Subcutaneous adipose tissue (tissue), 4 donors: ENCODE data around the gene CBLN3. TPM values are rescaled to one million over a fixed set of nuclear protein-coding genes. Genes with fewer than 3 reads are reported as not detected.

Experiments used
- total RNA-seq, 4 donors: library from RNA; depleted of rRNA; stranded (reverse); fragments of >200 nt; gene quantifications; one replicate each; pipeline ENCODE4 v1.1.0, GENCODE V29; 2016
- TF ChIP-seq, protein P1 (sequence below): fragments of 450-650 bp; IDR thresholded peaks from one replicate; pipeline ENCODE4 v1.5.1; 2016; ENCODE audit warnings: low read depth, mild to moderate bottlenecking, control low read depth, antibody characterized with exemption, moderate library complexity

Gene CBLN3
- total RNA-seq, 4 donors from 2014 or later: 2.7 to 6.4 (median 4.0) TPM

DNA sequence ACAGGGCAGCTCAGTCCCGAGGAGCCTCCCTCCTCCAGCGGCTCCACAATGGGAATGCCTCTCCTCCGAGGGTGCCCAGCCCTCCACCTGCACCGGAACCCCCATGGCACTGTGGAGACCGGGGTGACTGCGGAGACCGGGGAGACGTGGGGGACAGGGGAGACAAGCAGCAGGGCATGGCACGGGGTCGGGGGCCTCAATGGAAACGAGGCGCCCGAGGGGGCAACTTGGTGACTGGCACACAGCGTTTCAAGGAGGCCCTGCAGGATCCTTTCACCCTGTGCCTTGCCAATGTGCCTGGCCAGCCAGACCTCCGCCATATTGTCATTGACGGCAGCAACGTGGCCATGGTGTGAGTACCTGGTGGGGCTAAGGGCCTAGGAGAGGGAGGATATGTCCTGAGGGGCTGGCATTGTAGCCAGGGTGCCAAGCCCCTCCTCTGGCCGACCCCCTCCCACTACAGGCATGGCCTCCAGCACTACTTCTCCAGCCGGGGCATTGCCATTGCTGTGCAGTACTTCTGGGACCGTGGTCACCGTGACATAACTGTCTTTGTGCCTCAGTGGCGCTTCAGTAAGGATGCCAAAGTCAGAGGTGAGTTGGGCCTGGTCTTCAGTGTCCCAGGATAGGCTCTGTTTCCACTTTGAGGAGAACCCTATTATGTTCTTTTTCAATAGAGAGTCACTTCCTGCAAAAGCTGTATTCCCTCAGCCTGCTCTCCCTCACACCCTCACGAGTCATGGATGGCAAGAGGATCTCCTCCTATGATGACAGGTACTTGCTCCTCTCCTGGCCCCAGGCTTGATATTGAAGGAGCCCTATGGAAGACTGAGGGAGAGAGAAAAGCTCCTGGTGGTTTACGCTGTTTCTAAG, 3.0 kb upstream of the CBLN3 start:
- TF ChIP-seq, protein P1, sequence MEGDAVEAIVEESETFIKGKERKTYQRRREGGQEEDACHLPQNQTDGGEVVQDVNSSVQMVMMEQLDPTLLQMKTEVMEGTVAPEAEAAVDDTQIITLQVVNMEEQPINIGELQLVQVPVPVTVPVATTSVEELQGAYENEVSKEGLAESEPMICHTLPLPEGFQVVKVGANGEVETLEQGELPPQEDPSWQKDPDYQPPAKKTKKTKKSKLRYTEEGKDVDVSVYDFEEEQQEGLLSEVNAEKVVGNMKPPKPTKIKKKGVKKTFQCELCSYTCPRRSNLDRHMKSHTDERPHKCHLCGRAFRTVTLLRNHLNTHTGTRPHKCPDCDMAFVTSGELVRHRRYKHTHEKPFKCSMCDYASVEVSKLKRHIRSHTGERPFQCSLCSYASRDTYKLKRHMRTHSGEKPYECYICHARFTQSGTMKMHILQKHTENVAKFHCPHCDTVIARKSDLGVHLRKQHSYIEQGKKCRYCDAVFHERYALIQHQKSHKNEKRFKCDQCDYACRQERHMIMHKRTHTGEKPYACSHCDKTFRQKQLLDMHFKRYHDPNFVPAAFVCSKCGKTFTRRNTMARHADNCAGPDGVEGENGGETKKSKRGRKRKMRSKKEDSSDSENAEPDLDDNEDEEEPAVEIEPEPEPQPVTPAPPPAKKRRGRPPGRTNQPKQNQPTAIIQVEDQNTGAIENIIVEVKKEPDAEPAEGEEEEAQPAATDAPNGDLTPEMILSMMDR: no peak

GRCh38 chr14:24431569-24432258, 2.2 kb upstream of the CBLN3 start:
- TF ChIP-seq, protein P1: no peak

DNA sequence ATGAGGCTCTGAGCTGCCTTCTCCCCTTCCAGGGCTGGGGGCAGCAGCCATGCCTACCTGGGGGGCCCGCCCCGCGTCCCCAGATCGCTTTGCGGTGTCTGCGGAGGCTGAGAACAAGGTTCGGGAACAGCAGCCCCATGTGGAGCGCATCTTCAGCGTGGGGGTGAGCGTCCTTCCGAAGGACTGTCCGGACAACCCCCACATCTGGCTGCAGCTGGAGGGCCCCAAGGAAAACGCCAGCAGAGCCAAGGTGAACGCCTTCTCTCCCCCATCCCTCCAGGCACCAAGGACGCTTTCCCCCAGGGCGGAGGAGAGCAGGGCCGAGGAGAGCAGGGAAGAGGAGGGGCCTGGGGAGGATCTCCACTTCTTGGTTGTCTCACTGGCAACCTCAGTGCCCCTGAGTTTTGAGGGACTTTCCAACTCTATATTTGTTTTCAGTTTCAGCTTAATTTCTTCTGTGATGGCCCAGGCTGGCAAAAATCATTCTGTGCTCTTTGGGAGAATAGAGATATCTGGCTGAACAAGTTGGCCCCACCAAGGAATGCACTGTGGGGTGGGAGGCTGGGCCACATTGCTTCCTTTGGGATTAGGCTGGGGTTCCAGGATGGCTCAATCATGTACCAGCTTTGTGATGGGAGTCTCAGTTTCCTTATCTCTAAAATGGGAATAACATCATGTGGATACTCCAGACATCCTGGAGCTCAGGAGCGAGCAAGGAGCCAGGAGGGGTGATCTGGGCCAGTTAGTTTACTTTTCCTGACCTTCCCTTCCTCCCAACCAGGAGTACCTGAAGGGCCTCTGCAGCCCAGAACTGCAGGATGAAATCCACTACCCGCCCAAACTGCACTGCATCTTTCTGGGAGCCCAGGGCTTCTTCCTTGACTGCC, 1.5 kb upstream of the CBLN3 start:
- TF ChIP-seq, protein P1: no peak

DNA sequence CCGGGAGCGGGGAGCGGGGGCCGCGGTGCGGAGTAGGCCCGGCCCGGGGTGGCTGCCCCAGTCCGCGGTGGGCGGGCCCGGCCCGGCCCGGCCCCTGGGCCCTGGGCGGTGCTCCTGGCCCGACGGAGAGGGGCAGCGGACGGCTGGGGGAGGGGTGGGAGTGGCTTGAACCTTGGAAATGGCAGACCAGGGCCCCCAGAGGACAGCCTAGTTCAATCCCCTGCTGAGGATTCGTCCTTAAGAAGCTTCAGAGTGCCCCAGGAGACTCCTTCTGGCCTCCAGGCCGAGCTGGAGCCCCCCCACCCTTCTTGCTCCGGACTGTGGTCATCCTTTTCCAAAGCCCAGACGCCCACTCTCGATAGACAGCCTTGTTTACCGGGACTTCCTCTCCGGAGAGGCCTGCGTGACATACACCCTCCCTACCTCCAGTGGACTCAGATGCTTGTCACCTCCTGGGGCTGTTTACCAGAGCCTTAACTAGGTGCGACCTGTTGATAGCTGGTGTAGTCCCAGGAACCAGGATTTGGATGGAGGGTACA, 744 bp upstream of the CBLN3 start:
- TF ChIP-seq, protein P1: no peak

DNA sequence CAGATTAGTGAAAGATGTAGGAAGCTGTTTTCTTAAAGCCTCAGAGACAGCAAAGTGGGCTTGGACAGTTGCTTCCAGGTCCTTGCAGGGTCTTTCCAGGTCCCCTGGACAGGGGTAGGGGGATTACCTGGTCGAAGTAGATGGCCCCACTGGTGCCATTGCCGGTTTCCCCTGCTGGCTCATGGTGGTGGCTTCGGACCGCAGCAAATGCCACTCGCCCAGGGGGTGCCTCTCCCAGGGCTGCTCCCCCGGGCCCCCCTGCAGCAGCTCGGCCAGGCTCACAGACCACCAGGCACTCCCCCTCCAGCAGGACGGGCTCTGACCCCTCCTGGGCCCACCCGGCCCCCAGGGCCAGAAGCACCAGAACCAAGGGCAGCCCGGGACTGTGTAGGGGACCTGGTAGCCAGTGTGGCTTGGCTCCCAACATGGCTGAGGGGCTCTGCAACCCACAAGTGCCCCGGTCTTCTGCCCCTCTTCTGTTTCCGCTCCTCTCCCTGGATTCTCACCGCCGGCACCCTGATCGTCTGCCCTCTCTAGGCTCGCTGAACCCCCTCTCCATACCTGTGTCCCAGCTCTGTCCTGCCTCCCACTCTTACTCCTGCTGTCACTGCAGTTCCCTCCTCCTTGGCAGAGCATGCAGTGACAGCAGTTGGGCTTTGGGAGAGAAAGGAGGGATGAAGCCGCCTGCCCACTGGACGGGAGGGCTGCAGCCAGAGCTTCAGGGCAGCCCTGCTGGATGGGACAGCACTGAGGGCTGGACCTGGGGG, 657 bp downstream of the CBLN3 start:
- TF ChIP-seq, protein P1: no peak

- TF ChIP-seq, protein P1: no peak
Measured at GRCh38 chr14:24427537-24428508, 1.6 kb downstream of the CBLN3 start.
